Neural crest cell (in vitro differentiated cells): ENCODE results near the gene RASGRP2. TPM values are rescaled to one million over a fixed set of nuclear protein-coding genes. Genes with fewer than 3 reads are reported as not detected.
A peak's percentile ranks its signal among the peaks of the same experiment; 100 is the strongest.

Experiments
- DNase-seq: peaks from one replicate; pipeline ENCODE4 v3.0.0; 2021; ENCODE audit warnings: low read depth, mixed read lengths, low spot score
- H3K27ac Mint-ChIP-seq: one replicate; pipeline ENCODE4 v1.8.0; 2021; ENCODE audit warnings: mild to moderate bottlenecking, mixed read lengths; ENCODE audit not compliant: unreplicated experiment
- H3K27me3 Mint-ChIP-seq: 2 replicates; pipeline ENCODE4 v1.8.0; 2021; ENCODE audit warnings: low read depth, mild to moderate bottlenecking, mixed read lengths
- H3K36me3 Mint-ChIP-seq: 2 replicates; pipeline ENCODE4 v1.8.0; 2021; ENCODE audit warnings: low read depth, mild to moderate bottlenecking, mixed read lengths
- H3K4me1 Mint-ChIP-seq: 2 replicates; pipeline ENCODE4 v1.8.0; 2021; ENCODE audit warnings: mixed read lengths
- H3K4me3 Mint-ChIP-seq: one replicate; pipeline ENCODE4 v1.8.0; 2021; ENCODE audit warnings: mild to moderate bottlenecking, mixed read lengths
- H3K9me3 Mint-ChIP-seq: 2 replicates; pipeline ENCODE4 v1.8.0; 2021; ENCODE audit warnings: mixed read lengths
- total RNA-seq: library from RNA; stranded (reverse); gene quantifications from 2 replicates; pipeline ENCODE4 v1.2.1, GENCODE V29; 2021
- TF ChIP-seq, protein P1 (sequence below): fragments of 200-600 bp; sonication (generic); conservative IDR thresholded peaks from 2 replicates; pipeline ENCODE4 v1.5.0; 2021; ENCODE audit warnings: antibody characterized with exemption, mild to moderate bottlenecking

The RASGRP2 gene
- total RNA-seq, 1 donor from 2014 or later: 0.93 TPM

DNA sequence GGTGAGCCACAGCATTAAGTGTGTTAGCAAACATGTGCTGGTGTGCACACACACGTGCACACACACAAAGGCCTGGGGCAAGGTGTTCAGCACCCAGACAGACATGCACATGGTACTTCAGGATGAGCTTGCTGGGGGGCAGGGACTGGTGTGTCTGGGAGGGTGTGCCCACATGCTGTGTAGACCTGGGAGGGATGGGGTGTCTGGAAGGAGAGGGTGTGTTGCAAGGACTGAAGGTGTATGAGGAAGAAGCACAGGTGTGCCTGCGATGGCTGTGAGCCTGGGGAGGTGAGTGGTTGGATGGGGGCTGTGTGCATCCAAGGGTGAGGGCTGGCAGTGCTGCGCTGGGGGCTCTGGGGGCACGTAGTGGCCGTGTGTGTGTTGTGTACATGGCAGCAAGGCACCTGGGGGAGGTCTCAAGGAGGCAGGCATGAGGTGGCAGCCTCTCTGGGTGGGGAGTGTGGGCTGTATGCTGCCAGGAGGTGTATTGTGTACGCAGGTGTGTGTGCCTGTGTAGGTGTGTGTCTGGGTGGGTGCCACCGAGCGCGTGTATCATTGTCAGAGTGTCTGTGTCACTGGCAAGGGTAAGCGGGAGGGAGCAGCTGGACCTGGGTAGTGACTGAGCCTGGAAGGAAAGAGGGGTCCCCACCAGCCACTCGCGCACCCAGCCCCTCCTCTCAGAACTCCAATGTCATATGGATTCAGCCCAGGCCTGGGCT, 23.1 kb downstream of the RASGRP2 start:
- H3K4me1 Mint-ChIP-seq: peaks cover 27% of the 10 kb centered on the region
- no peak overlapping the region for H3K27ac Mint-ChIP-seq
- DNase-seq: no peak

GRCh38 chr11:64720167-64720566, 23.8 kb downstream of the RASGRP2 start:
- Mint-ChIP-seq H3K27ac (no peak overlapping the region), H3K36me3 (no peaks in the 10 kb centered on the region), H3K4me3 (peak overlapping the region; percentile 48), H3K27me3 (peaks cover 84% of the 10 kb centered on the region), H3K4me1 (peaks cover 21% of the 10 kb centered on the region), H3K9me3 (no peaks in the 10 kb centered on the region)
- no peak for DNase-seq
- TF ChIP-seq, protein P1, sequence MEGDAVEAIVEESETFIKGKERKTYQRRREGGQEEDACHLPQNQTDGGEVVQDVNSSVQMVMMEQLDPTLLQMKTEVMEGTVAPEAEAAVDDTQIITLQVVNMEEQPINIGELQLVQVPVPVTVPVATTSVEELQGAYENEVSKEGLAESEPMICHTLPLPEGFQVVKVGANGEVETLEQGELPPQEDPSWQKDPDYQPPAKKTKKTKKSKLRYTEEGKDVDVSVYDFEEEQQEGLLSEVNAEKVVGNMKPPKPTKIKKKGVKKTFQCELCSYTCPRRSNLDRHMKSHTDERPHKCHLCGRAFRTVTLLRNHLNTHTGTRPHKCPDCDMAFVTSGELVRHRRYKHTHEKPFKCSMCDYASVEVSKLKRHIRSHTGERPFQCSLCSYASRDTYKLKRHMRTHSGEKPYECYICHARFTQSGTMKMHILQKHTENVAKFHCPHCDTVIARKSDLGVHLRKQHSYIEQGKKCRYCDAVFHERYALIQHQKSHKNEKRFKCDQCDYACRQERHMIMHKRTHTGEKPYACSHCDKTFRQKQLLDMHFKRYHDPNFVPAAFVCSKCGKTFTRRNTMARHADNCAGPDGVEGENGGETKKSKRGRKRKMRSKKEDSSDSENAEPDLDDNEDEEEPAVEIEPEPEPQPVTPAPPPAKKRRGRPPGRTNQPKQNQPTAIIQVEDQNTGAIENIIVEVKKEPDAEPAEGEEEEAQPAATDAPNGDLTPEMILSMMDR: no peak

More for the DNA sequence above, 23.1 kb downstream of the RASGRP2 start:
- Mint-ChIP-seq H3K27me3 (peaks cover 81% of the 10 kb centered on the region), H3K4me3 (peak overlapping the region; percentile 48), H3K36me3 (no peaks in the 10 kb centered on the region), H3K9me3 (no peaks in the 10 kb centered on the region)
- TF ChIP-seq, protein P1: no peak

DNA sequence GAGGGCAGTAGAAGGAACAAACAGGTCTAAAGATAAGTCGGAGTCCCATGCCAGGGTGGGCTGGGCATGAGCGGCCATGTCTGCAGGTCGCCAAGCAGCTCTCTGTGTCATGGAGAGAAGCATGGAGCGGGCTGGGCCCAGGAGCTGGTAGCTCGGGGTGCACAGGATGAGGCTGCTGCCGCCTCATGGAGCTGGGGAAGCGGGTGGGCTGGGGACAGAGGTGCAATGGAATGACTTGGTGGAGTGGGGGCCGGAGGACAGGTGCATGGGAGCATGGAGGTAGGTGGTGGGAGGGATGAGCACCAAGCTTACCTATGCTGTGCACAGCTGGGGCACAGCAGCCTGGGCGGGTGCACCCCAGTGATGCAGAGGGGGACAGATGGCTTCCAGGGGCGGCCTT, 24.5 kb downstream of the RASGRP2 start:
- Mint-ChIP-seq H3K4me3 (peak overlapping the region; percentile 54), H3K36me3 (no peaks in the 10 kb centered on the region), H3K27me3 (peaks cover 87% of the 10 kb centered on the region), H3K27ac (no peak overlapping the region), H3K9me3 (no peaks in the 10 kb centered on the region), H3K4me1 (peaks cover 13% of the 10 kb centered on the region)
- DNase-seq: no peak
- TF ChIP-seq, protein P1: no peak

DNA sequence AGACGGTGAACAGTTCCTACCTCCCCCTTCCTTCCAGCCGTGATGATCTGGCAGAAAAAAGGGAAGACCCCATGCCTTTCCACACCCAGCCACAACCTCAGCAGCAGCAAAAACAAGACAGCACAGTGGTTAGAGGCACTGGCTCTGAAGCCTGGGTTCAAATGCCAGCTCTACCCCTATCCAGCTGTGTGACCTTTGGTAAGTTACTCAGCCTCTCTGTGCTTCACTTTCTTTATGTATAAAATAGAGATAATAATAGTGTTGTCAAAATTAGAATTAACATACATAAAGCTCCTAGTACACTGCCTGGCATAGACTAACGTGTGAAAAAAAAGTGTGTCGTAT, 25.2 kb downstream of the RASGRP2 start:
- Mint-ChIP-seq H3K4me1 (peaks cover 7% of the 10 kb centered on the region), H3K27me3 (peaks cover 90% of the 10 kb centered on the region), H3K9me3 (no peaks in the 10 kb centered on the region), H3K4me3 (peak overlapping the region; percentile 54), H3K27ac (no peak overlapping the region), H3K36me3 (no peaks in the 10 kb centered on the region)
- TF ChIP-seq, protein P1: no peak
- DNase-seq: no peak

DNA sequence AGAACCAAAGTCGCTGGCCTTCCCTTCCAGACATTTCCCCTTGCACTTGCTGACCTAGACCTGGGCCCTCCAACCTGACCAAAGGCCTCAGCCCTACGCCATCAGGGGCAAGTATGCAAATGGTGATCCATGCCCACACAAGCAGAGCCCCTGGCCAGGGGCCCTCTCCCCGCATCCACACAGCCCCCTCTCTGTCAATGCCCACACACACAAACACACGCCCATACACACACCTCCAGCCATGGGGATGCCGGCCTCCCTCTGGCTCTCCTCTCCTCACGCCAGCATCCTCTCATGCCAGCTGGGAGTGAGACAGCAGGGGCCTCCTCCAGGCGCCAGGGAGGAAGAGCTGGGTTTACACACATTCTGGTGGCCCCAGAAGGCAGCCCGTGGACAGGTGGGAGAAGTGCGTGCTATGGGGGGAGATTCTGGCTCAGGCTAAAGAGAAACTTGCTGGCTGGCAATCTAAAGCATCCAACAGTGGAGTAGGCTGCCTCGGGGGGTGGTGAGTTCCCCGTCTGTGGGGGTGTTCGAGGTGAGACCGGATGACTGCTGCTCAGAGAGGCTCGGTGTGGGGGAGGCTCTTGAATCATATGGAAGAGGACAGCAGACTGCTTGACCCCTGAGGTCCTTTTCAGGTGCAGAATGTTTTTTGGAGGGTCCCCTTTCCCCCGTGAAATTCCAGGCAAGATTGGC, 25.7 kb downstream of the RASGRP2 start:
- Mint-ChIP-seq H3K27ac (no peak overlapping the region), H3K27me3 (peaks cover 91% of the 10 kb centered on the region), H3K36me3 (no peaks in the 10 kb centered on the region), H3K9me3 (no peaks in the 10 kb centered on the region), H3K4me1 (peaks cover 7% of the 10 kb centered on the region), H3K4me3 (no peak overlapping the region)
- DNase-seq: no peak
- TF ChIP-seq, protein P1: no peak
